Measurements from ENCODE around the gene NTRK3.

GRCh38 chr15:88220443-88221335, 35.9 kb downstream of the NTRK3 start:
- TF ChIP-seq ZC3H10 (CRISPR knock-in tag; IDR thresholded peaks at IDR 0.05) = no peak
- no peak for TF ChIP-seq ZFP3 (CRISPR knock-in tag; IDR thresholded peaks at IDR 0.05)
- TF ChIP-seq TOX (CRISPR knock-in tag; IDR thresholded peaks at IDR 0.05; ENCODE audit: borderline replicate concordance) = no peak
- TF ChIP-seq ISL1 (CRISPR knock-in tag; IDR thresholded peaks at IDR 0.05) = no peak
- TF ChIP-seq ZFP30 (CRISPR knock-in tag; IDR thresholded peaks at IDR 0.05) = no peak
- no peak for TF ChIP-seq TSHZ2 (CRISPR knock-in tag; IDR thresholded peaks at IDR 0.05)
- no peak for TF ChIP-seq PATZ1 (CRISPR knock-in tag; IDR thresholded peaks at IDR 0.05; ENCODE audit: borderline replicate concordance)
- no peak for TF ChIP-seq GLIS3 (CRISPR knock-in tag; IDR thresholded peaks at IDR 0.05)
- no peak for TF ChIP-seq CSRNP3 (CRISPR knock-in tag; IDR thresholded peaks at IDR 0.05)

All from SK-N-SH treated with all-trans-retinoic acid at 6 μM for 48 hours (cell line).